Myocyte (in vitro differentiated cells): ENCODE results near the gene SUN2. TPM values are rescaled to one million over a fixed set of nuclear protein-coding genes. Genes with fewer than 3 reads are reported as not detected.

Experiments used
- DNase-seq: peaks from one replicate; pipeline ENCODE4 v3.0.0-alpha.2; 2012; ENCODE audit warnings: low read depth
- total RNA-seq: library from RNA; depleted of rRNA; stranded (reverse); fragments of >200 nt; gene quantifications from 2 replicates; pipeline ENCODE4 v1.2.3, GENCODE V29; 2014

SUN2 gene
- total RNA-seq, 1 donor from 2014 or later: 181 TPM

DNA sequence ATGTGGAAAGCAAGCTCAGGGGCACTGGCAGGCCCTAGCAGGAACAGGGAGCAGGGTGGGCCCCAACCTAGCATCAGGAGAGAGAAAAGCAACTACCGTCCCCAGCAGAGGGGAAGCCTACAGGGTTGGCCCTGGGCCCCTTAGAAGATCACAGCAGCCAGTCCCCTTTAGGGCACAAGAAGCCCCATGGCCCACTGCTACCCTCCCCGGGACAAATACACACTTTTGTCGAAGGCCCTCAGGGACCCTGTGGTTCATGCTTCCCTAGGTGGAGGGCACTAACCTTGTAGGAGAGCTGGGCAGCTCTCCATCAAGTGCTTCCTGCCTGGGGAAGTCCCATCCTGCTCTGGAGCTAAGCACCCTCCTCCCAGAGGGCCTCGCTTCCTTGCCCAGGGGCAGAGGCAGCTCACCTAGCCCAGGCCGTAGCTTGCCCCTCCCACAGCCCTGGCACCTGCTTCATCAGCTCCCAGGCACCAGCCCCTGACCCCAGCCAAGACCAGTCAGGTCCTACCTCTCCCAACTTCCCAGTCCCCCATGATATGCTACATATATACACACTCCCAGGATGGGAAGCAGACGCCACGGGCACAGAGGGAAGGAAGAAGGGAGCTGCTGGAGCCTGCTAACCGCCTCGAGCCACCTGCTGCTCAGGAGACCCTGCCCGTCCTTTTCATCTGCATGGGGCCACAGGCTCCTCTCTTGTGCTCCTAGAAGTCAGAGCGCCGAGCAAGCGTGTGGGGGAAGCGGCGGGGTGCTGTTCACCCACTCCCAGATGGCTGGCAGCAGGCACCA is 20.1 kb downstream of the SUN2 start:
- no peak for DNase-seq

GRCh38 chr22:38735126-38735464 is 20.7 kb downstream of the SUN2 start:
- DNase-seq: no peak

DNA sequence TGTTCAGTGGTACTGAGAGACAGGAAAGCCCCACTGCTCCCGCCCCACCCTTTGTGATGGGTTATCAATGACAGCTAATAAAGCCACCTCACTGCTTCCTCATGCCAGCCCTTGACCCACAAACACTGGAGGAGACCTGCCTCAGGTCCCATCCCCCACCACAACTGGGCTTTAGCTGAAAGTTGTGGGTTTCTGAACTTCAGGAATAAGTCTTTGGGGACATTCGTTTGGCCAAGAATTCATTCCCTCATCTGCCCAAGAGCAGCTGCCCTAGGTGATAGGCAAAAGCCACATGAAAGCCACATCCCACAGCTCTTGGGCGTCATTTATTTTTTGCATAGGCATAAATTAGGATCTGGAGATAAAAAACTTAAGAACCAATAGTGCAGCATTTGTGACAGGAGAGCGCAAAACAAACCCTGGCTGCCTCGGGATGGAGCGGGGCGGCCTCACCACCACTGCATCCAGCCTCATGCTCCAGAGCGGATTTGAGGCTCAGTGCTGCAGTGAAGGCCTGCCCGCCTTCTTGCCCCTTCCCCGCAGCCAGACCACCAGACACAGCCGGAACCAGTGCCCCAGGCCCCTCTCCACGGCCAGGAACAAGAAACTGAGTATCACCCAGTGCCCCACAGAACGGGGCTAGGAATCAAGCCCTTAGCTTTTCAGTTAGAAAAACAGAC is 21.2 kb downstream of the SUN2 start:
- peak; percentile 82 for DNase-seq

DNA sequence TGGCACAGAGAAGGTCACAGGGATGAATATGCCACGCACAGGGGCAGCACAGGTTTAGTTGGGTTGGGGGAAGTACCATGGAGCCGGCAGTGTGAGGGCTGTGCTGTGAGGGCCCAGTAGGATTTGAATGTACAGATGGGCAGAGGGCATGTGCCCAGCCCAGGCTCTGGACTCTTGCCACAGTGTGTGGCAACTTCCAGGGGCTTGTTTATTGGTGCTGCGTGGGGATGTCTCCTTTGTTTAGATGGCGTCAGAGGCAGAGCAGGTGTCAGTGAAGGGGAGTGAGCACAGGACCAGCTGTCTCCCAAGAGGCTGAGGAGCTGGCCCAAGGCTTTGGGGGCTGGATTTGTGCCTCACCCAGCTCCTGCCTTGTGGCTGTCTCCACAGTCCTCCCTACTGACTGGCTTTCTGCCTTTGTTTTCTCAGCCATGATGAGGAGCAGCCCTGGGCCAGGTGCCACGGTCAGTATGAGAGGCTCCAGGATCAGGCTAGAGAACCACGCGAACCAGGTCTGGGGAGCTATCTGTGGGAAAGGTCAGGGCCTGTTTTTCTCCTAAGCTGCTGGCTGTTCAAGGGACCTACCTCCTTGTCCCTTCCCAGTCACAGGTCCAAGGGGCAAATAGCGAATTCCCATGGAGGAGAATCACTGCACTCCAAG is 21.9 kb downstream of the SUN2 start:
- DNase-seq: peak; percentile 98

- peak; percentile 67 for DNase-seq
These were observed 22.5 kb downstream of the SUN2 start for GRCh38 chr22:38733329-38733723.

GRCh38 chr22:38732251-38732815 is 23.5 kb downstream of the SUN2 start:
- DNase-seq: peak; percentile 33

GRCh38 chr22:38731703-38732161 is 24.1 kb downstream of the SUN2 start:
- DNase-seq: no peak

DNA sequence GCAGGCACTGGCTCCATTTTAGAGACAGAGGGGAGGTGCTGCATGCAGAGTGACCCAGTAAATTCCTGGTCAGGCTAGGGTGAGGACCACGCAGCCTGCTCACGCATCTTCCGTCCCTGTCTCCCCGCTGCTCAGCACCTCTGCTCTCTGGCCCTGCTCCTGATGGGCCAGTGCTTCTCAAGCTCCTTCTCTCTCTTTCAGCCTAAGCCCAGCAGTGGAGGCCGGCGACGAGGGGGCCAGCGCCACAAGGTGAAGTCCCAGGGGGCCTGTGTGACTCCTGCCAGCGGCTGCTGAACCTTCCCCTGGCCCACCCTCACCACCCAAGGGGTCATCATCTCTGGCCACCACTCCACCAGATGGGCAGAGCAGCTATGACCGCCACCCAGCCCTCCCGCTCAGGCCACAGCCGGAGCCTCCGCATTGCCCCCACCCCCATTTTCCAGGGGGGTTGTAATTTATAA is 25.4 kb downstream of the SUN2 start:
- no peak for DNase-seq

- DNase-seq: no peak
These were observed 25.9 kb downstream of the SUN2 start for GRCh38 chr22:38729946-38730345.

GRCh38 chr22:38728871-38729796 is 26.7 kb downstream of the SUN2 start:
- DNase-seq: no peak

- no peak for DNase-seq
These were observed 28.0 kb downstream of the SUN2 start for GRCh38 chr22:38727530-38728451.

GRCh38 chr22:38727123-38727522 is 28.7 kb downstream of the SUN2 start:
- DNase-seq: no peak

- DNase-seq: no peak
These were observed 29.7 kb downstream of the SUN2 start for GRCh38 chr22:38725900-38726655.

DNA sequence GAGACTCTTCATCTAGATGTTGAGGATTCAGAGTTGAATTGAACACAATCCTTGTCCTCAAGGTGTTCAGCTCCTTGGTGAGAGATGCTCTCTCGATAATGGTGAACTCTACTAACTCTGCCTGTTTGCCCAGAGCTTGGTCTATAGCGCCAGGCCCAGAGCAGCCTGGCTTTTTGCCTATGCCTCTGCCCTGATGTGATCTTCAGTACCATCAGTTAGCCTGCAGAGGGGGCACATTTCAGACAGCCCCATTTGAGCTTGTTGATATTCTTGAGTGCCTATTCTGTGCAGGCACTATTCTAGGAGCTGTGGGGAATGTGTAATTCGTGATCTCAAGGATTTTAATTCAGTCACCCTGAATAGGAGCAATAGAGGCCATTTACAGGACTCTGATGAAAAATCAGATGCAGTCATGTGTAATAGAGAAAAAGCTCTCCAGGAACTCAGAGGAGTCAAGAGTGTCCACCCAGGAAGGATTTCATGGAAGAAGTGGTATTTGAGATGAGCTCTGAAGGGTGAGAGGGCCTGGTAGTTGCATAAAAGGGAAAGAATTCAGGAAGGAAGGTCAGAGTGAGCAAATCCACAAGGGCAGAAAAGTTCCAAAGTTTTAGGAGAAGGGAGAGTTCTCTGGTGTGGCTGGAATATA is 30.7 kb downstream of the SUN2 start:
- DNase-seq: peak; percentile 47

DNA sequence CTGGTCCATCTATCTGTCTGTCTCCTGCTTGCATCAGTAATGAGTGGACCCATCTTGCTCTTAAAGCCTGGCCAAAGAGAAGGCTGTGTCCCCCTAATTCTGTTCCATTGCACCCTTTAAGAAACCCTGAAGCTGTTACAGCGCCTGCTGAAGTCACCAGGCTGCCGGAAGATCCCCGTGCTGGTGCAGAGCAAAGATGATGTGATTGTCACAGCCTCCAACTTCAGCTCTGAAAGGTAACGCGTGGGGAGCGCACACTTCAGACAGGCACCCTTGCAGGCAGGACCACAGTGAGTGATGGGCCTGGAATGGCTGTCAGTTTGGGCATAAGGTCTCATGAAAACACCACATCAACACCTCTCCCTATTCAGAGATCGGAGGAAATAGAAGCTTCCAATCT is 31.6 kb downstream of the SUN2 start:
- DNase-seq: no peak

DNA sequence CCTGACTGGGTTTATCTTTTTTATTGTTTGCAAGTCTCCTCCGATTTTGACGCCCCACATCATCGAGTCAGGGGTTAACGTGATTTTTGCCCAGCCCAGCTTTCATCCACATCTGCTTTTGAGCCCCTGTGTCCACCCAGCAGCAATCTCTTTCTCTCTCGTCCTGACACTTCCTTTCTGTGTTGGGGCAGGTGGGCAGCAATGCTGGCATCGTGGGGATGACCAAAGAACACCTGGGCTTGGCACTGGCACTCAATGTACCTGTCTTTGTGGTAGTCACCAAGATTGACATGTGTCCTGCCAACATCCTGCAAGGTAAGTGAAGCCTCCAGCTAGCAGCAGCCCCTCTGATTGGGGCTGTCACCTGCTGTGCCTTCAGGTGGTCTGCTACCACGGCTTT is 34.2 kb downstream of the SUN2 start:
- no peak for DNase-seq

GRCh38 chr22:38720350-38720749 is 35.4 kb downstream of the SUN2 start:
- DNase-seq: no peak

GRCh38 chr22:38719196-38719595 is 36.6 kb downstream of the SUN2 start:
- DNase-seq: no peak
